ENCODE measurements around the gene NUDT22.

NUDT22 gene

GRCh38 chr11:64207256-64208085, 18.6 kb upstream of the NUDT22 start:
- peak; percentile 86 for DNase-seq

DNA sequence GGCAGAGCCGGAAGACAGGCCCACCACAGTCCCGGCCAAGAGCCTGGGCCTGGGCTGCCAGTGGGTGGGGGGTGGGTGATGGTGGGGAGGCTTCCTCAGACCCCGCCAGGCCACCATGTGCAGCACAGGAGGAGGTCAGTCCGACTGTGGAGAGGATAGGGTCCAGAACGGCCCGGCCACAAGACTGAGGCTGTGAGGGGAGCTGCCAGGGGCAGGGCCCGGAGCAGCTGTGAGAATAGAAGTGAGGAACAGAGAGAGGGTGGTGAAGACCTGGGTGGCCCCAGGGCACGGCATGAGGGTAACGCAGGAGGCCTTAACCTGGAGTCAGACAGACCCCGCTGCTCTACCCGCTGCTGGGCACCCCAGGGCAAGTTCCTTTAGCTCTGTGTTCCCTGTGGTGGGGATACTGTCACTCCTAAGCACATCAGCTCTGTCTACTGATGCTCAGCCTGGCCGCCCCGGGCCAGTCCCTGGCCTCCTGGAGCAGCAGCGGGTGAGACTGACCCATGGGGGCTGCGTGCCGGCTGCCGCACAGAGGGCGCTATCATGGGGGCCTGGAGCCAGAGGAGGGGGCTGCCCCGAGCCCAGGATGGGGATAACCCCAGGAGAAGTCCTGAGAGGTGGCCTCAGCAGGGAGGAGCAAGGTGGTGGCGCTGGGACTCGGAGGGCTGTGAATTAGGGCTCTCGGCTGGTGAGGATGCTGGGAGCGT, 17.8 kb upstream of the NUDT22 start:
- DNase-seq, result no peak

DNA sequence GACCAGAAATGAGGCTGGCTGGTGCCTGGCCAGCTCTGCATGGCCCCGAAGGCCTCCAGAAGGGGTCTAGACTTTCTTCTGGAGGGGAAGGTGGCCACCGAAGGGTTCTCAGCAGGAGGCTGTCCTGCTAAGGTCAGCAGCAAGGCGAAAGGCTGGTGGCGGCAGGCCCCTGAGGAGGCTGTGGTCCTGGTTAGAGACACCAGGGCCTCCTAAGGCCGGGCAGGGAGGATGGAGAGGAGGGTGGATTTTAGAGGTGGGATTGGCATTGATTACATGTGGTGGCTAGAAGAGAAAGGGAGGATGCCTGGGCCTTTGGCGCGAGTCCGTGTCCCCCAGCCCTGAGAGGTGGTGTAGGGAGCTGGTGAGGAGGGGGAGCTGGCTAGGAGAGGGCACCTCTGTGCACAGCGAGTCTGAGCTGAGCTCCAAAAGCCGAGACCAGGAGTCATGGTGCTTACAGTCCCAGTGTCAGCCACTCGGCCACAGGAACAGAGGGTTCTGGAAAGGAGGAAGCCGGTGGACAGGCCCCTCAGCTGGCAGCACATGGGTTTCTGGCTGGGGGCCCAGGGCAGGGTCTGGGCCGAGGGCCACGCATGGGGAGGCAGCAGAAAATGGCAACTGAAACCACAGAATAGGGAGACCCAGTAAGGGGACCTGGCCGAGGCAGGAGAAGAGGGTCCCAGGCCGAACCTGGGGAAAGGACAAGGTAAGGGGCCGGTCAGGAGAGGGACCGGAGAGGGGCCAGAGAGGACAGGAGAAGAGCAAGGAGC, 17.1 kb upstream of the NUDT22 start:
- DNase-seq, result no peak

GRCh38 chr11:64209563-64209843, 16.6 kb upstream of the NUDT22 start:
- no peak for DNase-seq

DNA sequence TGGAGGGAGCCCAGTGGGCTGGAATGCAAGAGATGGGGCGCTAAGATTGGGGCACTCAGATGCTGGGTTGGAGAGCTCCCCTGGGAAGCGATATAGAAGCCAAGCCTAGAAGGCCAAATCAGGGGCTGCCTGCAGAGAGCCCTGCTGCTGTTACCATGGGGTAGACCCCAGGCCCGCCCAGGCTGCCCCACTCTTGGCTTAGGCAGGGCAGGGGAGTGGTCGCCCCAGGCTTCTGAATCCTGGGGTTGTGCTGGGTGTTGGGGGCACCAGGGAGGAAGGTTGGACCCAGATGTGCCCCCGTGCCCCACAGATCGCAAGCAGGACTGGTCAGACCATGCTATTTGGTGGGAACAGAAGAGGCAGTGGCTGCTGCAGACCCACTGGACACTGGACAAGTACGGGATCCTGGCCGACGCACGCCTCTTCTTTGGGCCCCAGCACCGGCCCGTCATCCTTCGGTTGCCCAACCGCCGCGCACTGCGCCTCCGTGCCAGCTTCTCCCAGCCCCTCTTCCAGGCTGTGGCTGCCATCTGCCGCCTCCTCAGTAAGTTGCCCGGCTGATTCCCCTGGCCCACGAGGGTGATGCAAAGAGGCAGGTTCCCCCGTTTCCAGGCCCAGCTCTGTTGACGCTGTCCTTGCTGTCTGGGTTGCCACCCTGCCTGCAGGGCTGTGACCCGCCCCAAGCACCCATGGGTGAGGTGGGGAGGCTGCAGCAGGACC, 15.6 kb upstream of the NUDT22 start:
- no peak for DNase-seq

DNA sequence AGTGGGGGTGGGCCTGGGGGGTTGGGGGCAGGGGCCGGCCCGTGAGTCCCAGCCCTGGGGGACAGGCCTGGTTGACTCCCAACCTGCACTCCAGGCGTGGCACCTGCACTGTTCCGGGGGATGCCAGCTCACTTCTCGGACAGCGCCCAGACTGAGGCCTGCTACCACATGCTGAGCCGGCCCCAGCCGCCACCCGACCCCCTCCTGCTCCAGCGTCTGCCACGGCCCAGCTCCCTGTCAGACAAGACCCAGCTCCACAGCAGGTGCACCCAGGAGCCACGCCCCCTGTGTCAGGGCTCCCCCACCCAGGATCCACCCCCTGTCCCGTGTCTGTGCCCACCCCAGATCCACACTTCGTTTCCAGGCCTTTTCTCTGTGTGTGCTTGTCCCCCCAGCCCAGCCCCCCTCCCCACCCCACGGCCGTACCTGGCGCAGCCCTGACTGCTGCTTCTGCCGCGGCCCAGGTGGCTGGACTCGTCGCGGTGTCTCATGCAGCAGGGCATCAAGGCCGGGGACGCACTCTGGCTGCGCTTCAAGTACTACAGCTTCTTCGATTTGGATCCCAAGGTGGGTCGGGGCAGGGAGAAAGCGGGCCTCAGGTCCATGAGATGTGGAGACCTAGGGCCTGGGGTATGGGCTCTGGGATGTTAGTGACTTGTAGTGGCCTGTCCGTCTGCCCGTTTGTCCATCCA, 14.7 kb upstream of the NUDT22 start:
- no peak for DNase-seq

DNA sequence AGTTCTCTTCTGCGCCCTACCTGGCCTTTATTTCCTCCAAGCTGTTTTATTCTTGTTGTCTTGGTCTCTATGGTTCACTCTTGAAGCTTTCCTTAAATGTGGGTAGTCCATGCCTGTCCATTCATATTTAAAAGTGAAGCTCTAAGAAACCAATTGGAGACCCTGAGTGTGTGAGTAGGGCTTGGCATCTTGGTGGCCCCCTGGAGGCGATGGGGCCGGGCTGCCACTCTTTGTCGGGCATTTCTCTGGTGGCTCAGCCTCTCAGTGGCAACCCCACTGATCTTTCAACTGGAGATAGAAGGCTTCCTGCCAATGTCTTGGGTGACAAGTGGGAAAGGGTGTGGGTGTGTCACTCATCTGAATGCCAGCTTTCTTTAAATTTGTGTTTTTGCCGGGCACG, 9.2 kb upstream of the NUDT22 start:
- DNase-seq, result no peak

DNA sequence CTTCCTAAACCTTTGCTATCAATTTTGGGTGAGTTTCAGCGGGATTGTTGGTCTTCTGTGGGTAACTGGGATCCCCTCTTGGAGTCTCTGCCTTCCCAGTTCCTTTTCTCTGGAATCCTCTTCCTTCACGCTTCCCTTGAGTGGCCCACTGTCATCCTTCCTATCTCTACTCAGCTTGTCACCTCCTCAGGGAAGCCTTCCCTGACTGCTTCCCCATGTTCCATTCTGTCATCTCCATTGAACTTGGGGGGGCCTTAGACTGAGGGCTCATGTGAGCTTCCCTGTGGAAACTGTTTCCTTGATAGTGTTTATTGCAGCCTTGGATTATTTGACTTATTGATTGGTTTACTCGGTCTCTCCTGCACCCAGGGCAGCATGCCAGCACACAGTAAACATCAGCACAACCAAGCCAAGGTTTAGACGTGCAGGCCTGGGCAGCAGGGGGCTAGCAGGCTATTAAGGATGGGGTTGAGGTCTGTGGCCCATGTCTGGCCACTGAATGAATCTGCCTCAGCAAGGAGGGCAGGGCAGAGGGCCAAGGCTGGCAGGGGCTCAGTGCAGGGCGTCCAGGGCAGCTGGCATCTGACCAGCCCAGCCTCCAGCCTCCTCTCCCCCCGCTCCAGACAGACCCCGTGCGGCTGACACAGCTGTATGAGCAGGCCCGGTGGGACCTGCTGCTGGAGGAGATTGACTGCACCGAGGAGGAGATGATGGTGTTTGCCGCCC, 7.3 kb upstream of the NUDT22 start:
- DNase-seq, result no peak

- no peak for DNase-seq
These were observed 6.8 kb upstream of the NUDT22 start for GRCh38 chr11:64219354-64219684.

DNA sequence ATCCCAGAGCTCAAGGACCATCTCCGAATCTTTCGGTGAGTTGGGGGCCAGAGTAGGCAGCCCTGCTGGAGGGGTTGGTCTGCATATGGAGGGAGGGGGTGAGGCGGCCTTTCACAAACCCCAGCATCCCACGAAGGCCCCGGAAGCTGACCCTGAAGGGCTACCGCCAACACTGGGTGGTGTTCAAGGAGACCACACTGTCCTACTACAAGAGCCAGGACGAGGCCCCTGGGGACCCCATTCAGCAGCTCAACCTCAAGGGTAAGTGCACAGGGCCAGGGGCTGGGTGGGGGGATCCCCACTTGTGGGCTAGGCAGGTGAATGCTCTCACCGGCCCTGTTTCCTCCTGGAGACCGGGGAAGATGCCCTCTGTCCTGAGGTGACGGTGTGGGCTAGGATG, 6.3 kb upstream of the NUDT22 start:
- no peak for DNase-seq

- DNase-seq, result no peak
These were observed 5.8 kb upstream of the NUDT22 start for GRCh38 chr11:64220271-64220670.

DNA sequence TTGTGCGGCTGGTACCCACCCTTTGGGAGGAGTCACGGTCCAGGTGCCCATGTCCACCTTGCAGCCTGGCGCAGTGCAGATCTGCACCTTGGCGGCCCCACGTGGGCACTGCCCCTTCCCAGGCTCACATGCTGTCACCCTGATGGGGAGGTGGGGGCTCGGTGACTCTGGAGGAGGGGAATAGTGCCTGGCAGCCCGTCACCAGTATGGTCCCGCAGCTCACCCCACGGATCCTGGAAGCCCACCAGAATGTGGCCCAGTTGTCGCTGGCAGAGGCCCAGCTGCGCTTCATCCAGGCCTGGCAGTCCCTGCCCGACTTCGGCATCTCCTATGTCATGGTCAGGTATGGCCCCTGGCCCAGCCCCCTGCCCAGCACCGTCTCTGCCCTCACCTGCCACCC, 5.3 kb upstream of the NUDT22 start:
- no peak for DNase-seq

GRCh38 chr11:64222651-64223000, 3.4 kb upstream of the NUDT22 start:
- DNase-seq, result no peak

- DNase-seq, result no peak
These were observed 2.9 kb upstream of the NUDT22 start for GRCh38 chr11:64223001-64223651.

DNA sequence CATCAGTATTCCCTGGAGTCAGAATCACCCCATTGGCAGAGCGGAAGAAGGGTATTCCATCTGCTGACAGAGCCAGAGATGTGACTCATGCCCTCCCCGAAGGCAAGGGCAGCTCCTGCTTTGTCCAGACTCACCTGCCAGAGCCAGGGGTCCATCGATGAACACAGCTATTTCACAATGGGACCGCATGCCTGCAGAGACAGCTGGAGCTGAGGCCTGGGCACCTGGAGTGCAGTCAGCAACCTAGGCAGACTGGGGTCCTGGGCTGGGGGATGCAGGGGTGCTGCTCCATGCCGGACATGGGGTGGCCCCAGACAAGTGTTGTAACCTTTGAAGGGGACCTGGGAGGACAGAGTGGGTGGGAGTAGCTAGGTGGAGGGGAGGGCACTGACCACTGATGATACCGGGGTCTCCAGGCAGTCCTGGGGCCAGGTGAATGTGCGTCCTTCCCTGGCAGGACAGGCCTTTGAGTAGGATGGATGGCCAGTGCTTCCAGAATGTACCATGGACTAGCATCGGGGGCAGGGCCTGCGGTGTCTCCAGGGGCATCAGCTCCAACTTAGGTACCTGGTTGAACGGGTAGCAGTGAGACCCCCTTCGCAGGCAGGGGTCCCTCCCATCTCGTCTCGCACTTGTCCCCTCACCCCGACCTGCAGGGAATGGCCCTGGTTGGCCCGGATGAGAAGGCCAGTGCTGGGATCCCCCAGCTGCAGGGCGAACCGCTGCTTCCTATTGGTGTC, 1.8 kb upstream of the NUDT22 start:
- DNase-seq, result no peak

GRCh38 chr11:64224891-64225607, 1.0 kb upstream of the NUDT22 start:
- DNase-seq, result no peak

DNA sequence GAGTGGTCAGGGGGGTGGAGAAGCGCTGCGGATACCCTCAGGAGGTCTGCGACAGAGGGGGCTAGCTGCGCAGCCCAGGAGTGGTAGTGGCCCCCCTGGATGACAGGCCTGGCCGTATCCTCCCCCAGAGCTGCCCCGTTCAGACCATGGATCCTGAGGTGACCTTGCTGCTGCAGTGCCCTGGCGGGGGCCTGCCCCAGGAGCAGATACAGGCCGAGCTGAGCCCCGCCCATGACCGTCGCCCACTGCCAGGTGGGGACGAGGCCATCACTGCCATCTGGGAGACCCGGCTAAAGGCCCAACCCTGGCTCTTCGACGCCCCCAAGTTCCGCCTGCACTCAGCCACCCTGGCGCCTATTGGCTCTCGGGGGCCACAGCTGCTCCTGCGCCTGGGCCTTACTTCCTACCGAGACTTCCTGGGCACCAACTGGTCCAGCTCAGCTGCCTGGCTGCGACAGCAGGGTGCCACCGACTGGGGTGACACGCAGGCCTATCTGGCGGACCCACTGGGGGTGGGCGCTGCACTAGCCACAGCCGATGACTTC, 505 bp downstream of the NUDT22 start:
- peak; percentile 62 for DNase-seq

DNA sequence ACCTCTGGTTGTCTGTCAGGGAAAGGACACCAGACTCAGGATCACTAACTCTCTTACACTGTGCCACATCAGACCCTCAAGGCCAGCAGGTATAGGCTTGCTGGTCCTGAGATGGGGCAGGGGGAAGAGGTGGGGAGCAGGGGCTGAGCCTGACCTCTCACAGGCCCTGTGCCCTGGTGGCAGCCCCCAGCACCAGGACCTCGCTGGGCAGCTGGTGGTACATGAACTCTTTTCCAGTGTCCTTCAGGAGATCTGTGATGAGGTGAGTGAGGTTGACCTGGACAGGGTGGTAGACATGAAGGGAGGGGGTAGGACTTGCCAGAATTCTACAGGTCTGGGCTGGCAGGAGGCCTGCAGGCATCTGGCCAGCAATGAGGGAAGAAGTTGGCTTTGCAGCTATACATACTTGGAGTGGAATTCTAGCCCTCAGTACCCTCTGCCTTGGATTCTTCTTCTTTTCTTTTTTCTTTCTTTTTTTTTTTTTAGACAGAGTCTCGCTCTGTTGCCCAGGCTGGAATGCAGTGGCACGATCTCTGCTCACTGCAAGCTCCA, 1.4 kb downstream of the NUDT22 start:
- no peak for DNase-seq

DNA sequence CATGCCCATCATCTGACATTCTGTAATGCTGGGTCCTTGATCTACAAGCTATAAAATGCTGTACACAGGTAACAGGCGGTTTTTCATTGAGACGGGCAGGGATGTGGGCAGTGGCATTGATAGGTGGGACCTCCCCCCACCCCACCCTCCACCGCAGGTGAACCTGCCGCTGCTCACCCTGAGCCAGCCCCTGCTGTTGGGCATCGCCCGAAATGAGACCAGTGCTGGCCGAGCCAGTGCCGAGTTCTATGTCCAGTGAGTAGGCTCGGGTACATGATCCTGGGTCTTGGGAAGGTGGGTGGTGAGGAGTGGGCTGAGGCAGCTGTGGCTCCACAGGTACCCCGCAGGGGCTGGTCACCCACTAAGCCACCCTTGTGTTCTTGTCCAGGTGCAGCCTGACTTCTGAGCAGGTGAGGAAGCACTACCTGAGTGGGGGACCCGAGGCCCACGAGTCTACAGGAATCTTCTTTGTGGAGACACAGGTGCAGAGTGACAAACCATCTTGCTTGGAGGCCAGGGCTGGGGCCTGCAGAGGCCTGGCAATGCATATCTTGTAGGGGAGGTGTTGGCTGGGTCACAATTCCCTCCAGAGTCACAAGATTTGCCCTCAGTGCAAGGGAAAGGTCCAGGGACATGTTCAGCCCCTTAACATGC, 3.1 kb downstream of the NUDT22 start:
- DNase-seq, result no peak
